ENCODE measurements around the gene NSD1. TPM values are rescaled to one million over a fixed set of nuclear protein-coding genes. Genes with fewer than 3 reads are reported as not detected.

Gene NSD1
- total and polyA plus RNA-seq, 3 donors from 2014 or later: 66.0 to 86.6 (median 71.2) TPM

GRCh38 chr5:177346820-177347219, 213.2 kb downstream of the NSD1 start:
- intact Hi-C loops (cut with DNase I; ENCODE audit: low total_unique reads): no loop called here
- 76 to 87% methylated on average over 4 of the region's 4 CpGs for WGBS, 2 donors
- H3K4me1 ChIP-seq: peaks cover 16% of the 10 kb centered on the region
- H3K27me3 ChIP-seq: no peaks in the 10 kb centered on the region
- no peaks in the 10 kb centered on the region for H3K9me3 ChIP-seq
- H3K4me3 ChIP-seq: no peak overlapping the region
- DNase-seq: no peak
- H3K27ac ChIP-seq: no peak overlapping the region
- H3K36me3 ChIP-seq (ENCODE audit: low read depth, missing control alignments): no peaks in the 10 kb centered on the region
- TF ChIP-seq POLR2A (IDR thresholded peaks at IDR 0.05) (no peak), CTCF (IDR thresholded peaks at IDR 0.05) (no peak)

GRCh38 chr5:177347699-177348098, 214.1 kb downstream of the NSD1 start:
- H3K9me3 ChIP-seq: no peaks in the 10 kb centered on the region
- H3K4me3 ChIP-seq: no peak overlapping the region
- H3K36me3 ChIP-seq (ENCODE audit: low read depth, missing control alignments): no peaks in the 10 kb centered on the region
- TF ChIP-seq POLR2A (IDR thresholded peaks at IDR 0.05): no peak
- no peak for TF ChIP-seq CTCF (IDR thresholded peaks at IDR 0.05)
- no peak for DNase-seq
- H3K4me1 ChIP-seq: peaks cover 16% of the 10 kb centered on the region
- H3K27me3 ChIP-seq: no peaks in the 10 kb centered on the region
- H3K27ac ChIP-seq: no peak overlapping the region
- intact Hi-C loops (cut with DNase I; ENCODE audit: low total_unique reads): no loop called here
- WGBS, 2 donors: 90 to 91% methylated on average over 4 of the region's 4 CpGs

GRCh38 chr5:177349362-177349647, 215.7 kb downstream of the NSD1 start:
- Histone ChIP-seq H3K4me1 (peaks cover 16% of the 10 kb centered on the region), H3K4me3 (no peak overlapping the region)

GRCh38 chr5:177349762-177350161, 216.2 kb downstream of the NSD1 start:
- TF ChIP-seq POLR2A (IDR thresholded peaks at IDR 0.05) (no peak), CTCF (IDR thresholded peaks at IDR 0.05) (no peak)
- H3K27me3 ChIP-seq: no peaks in the 10 kb centered on the region
- no peaks in the 10 kb centered on the region for H3K36me3 ChIP-seq (ENCODE audit: low read depth, missing control alignments)
- no peaks in the 10 kb centered on the region for H3K9me3 ChIP-seq
- intact Hi-C loops (cut with DNase I; ENCODE audit: low total_unique reads): no loop called here
- H3K4me3 ChIP-seq: no peak overlapping the region
- peaks cover 16% of the 10 kb centered on the region for H3K4me1 ChIP-seq
- DNase-seq: no peak
- 63 to 77% methylated on average over 5 of the region's 5 CpGs for WGBS, 2 donors
- no peak overlapping the region for H3K27ac ChIP-seq

More at GRCh38 chr5:177349362-177349647, 215.7 kb downstream of the NSD1 start:
- Histone ChIP-seq H3K9me3 (no peaks in the 10 kb centered on the region), H3K27me3 (no peaks in the 10 kb centered on the region), H3K27ac (no peak overlapping the region), H3K36me3 (ENCODE audit: low read depth, missing control alignments) (no peaks in the 10 kb centered on the region)
- no peak for TF ChIP-seq CTCF (IDR thresholded peaks at IDR 0.05)
- no peak for TF ChIP-seq POLR2A (IDR thresholded peaks at IDR 0.05)
- intact Hi-C loops (cut with DNase I; ENCODE audit: low total_unique reads): no loop called here
- no peak for DNase-seq
- 64 to 70% methylated on average over 3 of the region's 3 CpGs for WGBS, 2 donors

Other genes with a start within 250 kb of the NSD1 start
- gene HK3, start 234.4 kb upstream of the NSD1 start, total RNA-seq: 1 to 10 TPM; 6.3 to 6.4 TPM
- gene HK3, start 234.4 kb upstream of the NSD1 start, polyA plus RNA-seq (ENCODE audit: insufficient read depth, low read depth, low replicate concordance): 10.9 TPM
- gene UIMC1, start 127.0 kb upstream of the NSD1 start, total RNA-seq: 10 to 100 TPM; 78.3 to 89.9 TPM
- 141 TPM for gene UIMC1, start 127.0 kb upstream of the NSD1 start, polyA plus RNA-seq (ENCODE audit: insufficient read depth, low read depth, low replicate concordance)
- 10 to 100 TPM; 31.1 to 31.7 TPM for gene ZNF346, start 111.1 kb upstream of the NSD1 start, total RNA-seq
- gene ZNF346, start 111.1 kb upstream of the NSD1 start, polyA plus RNA-seq (ENCODE audit: insufficient read depth, low read depth, low replicate concordance): 19.2 TPM
- 10 to 100 TPM in 1 of 2 donors, 1 to 10 TPM in 1; 9.7 to 10.3 TPM for gene FGFR4, start 46.9 kb upstream of the NSD1 start, total RNA-seq
- 7.8 TPM for gene FGFR4, start 46.9 kb upstream of the NSD1 start, polyA plus RNA-seq (ENCODE audit: insufficient read depth, low read depth, low replicate concordance)
- 10 to 100 TPM; 25.5 to 29.4 TPM for gene RAB24, start 169.9 kb downstream of the NSD1 start, total RNA-seq
- 19.2 TPM for gene RAB24, start 169.9 kb downstream of the NSD1 start, polyA plus RNA-seq (ENCODE audit: insufficient read depth, low read depth, low replicate concordance)
- 10 to 100 TPM; 65.7 to 83.4 TPM for gene PRELID1, start 170.0 kb downstream of the NSD1 start, total RNA-seq
- 78.3 TPM for gene PRELID1, start 170.0 kb downstream of the NSD1 start, polyA plus RNA-seq (ENCODE audit: insufficient read depth, low read depth, low replicate concordance)
- gene MXD3, start 178.1 kb downstream of the NSD1 start, total RNA-seq: 10 to 100 TPM; 12.5 to 12.9 TPM
- 7.7 TPM for gene MXD3, start 178.1 kb downstream of the NSD1 start, polyA plus RNA-seq (ENCODE audit: insufficient read depth, low read depth, low replicate concordance)
- 100 to 1,000 TPM; 355 TPM for gene LMAN2, start 217.9 kb downstream of the NSD1 start, total RNA-seq
- 254 TPM for gene LMAN2, start 217.9 kb downstream of the NSD1 start, polyA plus RNA-seq (ENCODE audit: insufficient read depth, low read depth, low replicate concordance)
- 10 to 100 TPM; 39.2 to 40.5 TPM for gene RGS14, start 224.2 kb downstream of the NSD1 start, total RNA-seq
- 25.3 TPM for gene RGS14, start 224.2 kb downstream of the NSD1 start, polyA plus RNA-seq (ENCODE audit: insufficient read depth, low read depth, low replicate concordance)

All from testis (tissue), 3 donors.